GM06990 (cell line): ENCODE results near the gene FOSL1.

ENCODE experiments used
- DNase-seq: peaks from one replicate; pipeline ENCODE4 v3.0.0-alpha.2; 2011; ENCODE audit not compliant: insufficient read length; ENCODE audit errors: extremely low read depth
- H3K27me3 ChIP-seq: replicated peaks from 2 replicates; pipeline ENCODE4 v1.6.0; 2011; ENCODE audit warnings: low read length; ENCODE audit not compliant: control insufficient read depth, insufficient read depth
- H3K36me3 ChIP-seq: 2 replicates; pipeline ENCODE4 v1.5.1; 2011; ENCODE audit warnings: low read length; ENCODE audit not compliant: control insufficient read depth, insufficient read depth
- H3K4me3 ChIP-seq: replicated peaks from 2 replicates; pipeline ENCODE4 v1.5.1; 2011; ENCODE audit warnings: low read depth, mild to moderate bottlenecking, control low read depth, low read length
- CTCF ChIP-seq: IDR thresholded peaks from 2 replicates; pipeline ENCODE4 v1.5.1; 2011; ENCODE audit warnings: low read length, control low read depth, mild to moderate bottlenecking, inconsistent platforms; ENCODE audit not compliant: insufficient read depth, poor library complexity, severe bottlenecking

The FOSL1 gene

DNA sequence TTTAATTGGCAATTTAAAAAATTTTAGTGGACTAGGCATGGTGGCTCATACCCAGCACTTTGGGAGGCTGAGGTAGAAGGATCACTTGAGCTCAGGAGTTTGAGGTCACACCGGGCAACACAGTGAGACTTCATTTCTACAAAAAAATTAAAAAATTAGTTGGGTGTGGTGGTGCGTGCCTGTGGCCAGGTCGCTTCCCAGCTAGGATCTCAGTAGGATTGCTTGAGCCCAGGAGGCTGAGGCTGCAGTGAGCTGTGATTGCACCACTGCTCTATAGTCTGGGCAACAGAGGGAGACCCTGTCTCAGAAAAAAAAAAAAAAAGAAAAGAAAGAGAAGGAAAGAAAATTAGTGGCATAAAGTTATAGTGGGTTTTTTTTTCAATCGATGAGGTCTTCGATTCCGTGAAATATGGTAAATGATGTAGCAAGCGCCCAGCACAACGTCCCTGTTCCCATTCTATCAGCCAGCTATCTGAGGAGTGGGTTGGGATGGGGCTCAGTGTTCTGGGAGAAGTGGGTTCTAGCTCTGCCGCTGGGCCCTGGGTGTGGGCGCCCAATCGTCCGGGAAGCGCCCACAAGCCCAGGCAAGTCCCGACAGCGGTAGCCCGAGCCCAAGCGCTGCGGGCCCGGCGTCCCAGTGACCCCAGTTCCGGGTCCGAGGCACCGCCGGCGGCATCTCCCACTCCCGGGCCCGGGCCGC, 1.4 kb downstream of the FOSL1 start:
- H3K27me3 ChIP-seq: no peaks in the 10 kb centered on the region; the same call in 1 of the 2 replicates
- no peak for TF ChIP-seq CTCF
- no peaks in the 10 kb centered on the region; the same call in none of the 2 replicates for H3K36me3 ChIP-seq
- H3K4me3 ChIP-seq: peak overlapping the region; percentile 89
- DNase-seq: no peak

- Histone ChIP-seq H3K4me3 (no peak overlapping the region), H3K27me3 (no peaks in the 10 kb centered on the region), H3K36me3 (no peaks in the 10 kb centered on the region; the same call in none of the 2 replicates)
- DNase-seq: no peak
- no peak for TF ChIP-seq CTCF
Observed at GRCh38 chr11:65897020-65897471, 3.1 kb downstream of the FOSL1 start.

GRCh38 chr11:65896034-65896999, 3.9 kb downstream of the FOSL1 start:
- no peaks in the 10 kb centered on the region; the same call in none of the 2 replicates for H3K36me3 ChIP-seq
- DNase-seq: no peak
- no peak overlapping the region for H3K4me3 ChIP-seq
- no peaks in the 10 kb centered on the region for H3K27me3 ChIP-seq
- TF ChIP-seq CTCF: no peak

GRCh38 chr11:65895482-65895981, 4.7 kb downstream of the FOSL1 start:
- H3K36me3 ChIP-seq: no peaks in the 10 kb centered on the region; the same call in none of the 2 replicates

More at GRCh38 chr11:65895482-65895981, 4.7 kb downstream of the FOSL1 start:
- TF ChIP-seq CTCF: no peak
- Histone ChIP-seq H3K27me3 (no peaks in the 10 kb centered on the region), H3K4me3 (no peak overlapping the region)
- no peak for DNase-seq
